HepG2 (cell line): ENCODE results near the gene SUPT6H. TPM values are rescaled to one million over a fixed set of nuclear protein-coding genes. Genes with fewer than 3 reads are reported as not detected.

Experiments used
- CC2D1A ChIP-seq: sonication (generic); formaldehyde crosslinking; IDR thresholded peaks from 2 replicates; pipeline ENCODE4 v1.8.1; 2023; ENCODE audit warnings: mild to moderate bottlenecking, missing genetic modification reagents
- CHCHD3 ChIP-seq: sonication (generic); formaldehyde crosslinking; IDR thresholded peaks from 2 replicates; pipeline ENCODE4 v1.8.0; 2022; ENCODE audit warnings: mild to moderate bottlenecking, missing genetic modification reagents, moderate library complexity
- CREB1 ChIP-seq, 2 experiments: fragments of 450-650 bp in 1 of 2; IDR thresholded peaks; 2 replicates each; pipeline ENCODE4 v1.6.1; 2016 to 2017; ENCODE audit warnings: control low read depth in 1 of 2, mild to moderate bottlenecking in 1 of 2, missing compliant biosample characterization in 1 of 2, missing genetic modification characterization in 1 of 2
- ESRRA ChIP-seq: sonication (generic); formaldehyde crosslinking; IDR thresholded peaks from 2 replicates; pipeline ENCODE4 v1.5.1; 2020; ENCODE audit warnings: mild to moderate bottlenecking, low read depth, missing genetic modification reagents
- FOXA1 ChIP-seq, 2 experiments: fragments of 450-650 bp in 1 of 2; sonication (generic) in 1 of 2; formaldehyde crosslinking in 1 of 2; IDR thresholded peaks; 2 replicates each; pipeline versions ENCODE4 v1.4.0 to v1.6.1; 2016 to 2020; ENCODE audit warnings: missing genetic modification reagents in 1 of 2
- IRX3 ChIP-seq: sonication (generic); formaldehyde crosslinking; IDR thresholded peaks from 2 replicates; pipeline ENCODE4 v1.8.1; 2023; ENCODE audit warnings: mild to moderate bottlenecking, low read depth, missing genetic modification reagents, borderline replicate concordance
- NCOR1 ChIP-seq: fragments of 200-600 bp; sonication (generic); IDR thresholded peaks from 2 replicates; pipeline ENCODE4 v1.7.0; 2017; ENCODE audit warnings: antibody characterized with exemption, low read length, borderline replicate concordance
- RFX5 ChIP-seq: IDR thresholded peaks from 2 replicates; pipeline ENCODE4 v1.6.1; 2011; ENCODE audit warnings: low read depth, low read length, improper control_type of control experiment
- RNF2 ChIP-seq: fragments of 450-650 bp; conservative IDR thresholded peaks from 2 replicates; pipeline ENCODE4 v1.6.1; 2016; ENCODE audit warnings: low read depth
- SIN3A ChIP-seq: IDR thresholded peaks from 2 replicates; pipeline ENCODE4 v1.6.1; 2011; ENCODE audit warnings: low read depth, mild to moderate bottlenecking, control low read depth, low read length, borderline replicate concordance
- TBX2 ChIP-seq: sonication (generic); formaldehyde crosslinking; IDR thresholded peaks from 2 replicates; pipeline ENCODE4 v1.5.0; 2020; ENCODE audit warnings: missing genetic modification reagents, mild to moderate bottlenecking, borderline replicate concordance
- YEATS2 ChIP-seq: sonication (generic); formaldehyde crosslinking; IDR thresholded peaks from 2 replicates; pipeline ENCODE4 v1.4.0; 2020; ENCODE audit warnings: missing genetic modification reagents, borderline replicate concordance
- ZKSCAN5 ChIP-seq: sonication (generic); formaldehyde crosslinking; IDR thresholded peaks from 2 replicates; pipeline ENCODE4 v1.5.1; 2020; ENCODE audit warnings: mild to moderate bottlenecking, missing genetic modification reagents
- ZNF101 ChIP-seq: sonication (generic); formaldehyde crosslinking; IDR thresholded peaks from 2 replicates; pipeline ENCODE4 v1.4.0; 2020; ENCODE audit warnings: mild to moderate bottlenecking, low read depth, missing genetic modification reagents, borderline replicate concordance
- ZNF331 ChIP-seq: sonication (generic); formaldehyde crosslinking; IDR thresholded peaks from 2 replicates; pipeline ENCODE4 v1.4.0; 2020; ENCODE audit warnings: missing genetic modification reagents
- ZNF333 ChIP-seq: sonication (generic); formaldehyde crosslinking; IDR thresholded peaks from 2 replicates; pipeline ENCODE4 v1.4.0; 2020; ENCODE audit warnings: mild to moderate bottlenecking, missing genetic modification reagents, borderline replicate concordance
- ZNF33B ChIP-seq: sonication (generic); formaldehyde crosslinking; IDR thresholded peaks from 2 replicates; pipeline ENCODE4 v1.5.1; 2020; ENCODE audit warnings: mild to moderate bottlenecking, missing genetic modification reagents
- ZNF44 ChIP-seq: sonication (generic); formaldehyde crosslinking; IDR thresholded peaks from 2 replicates; pipeline ENCODE4 v1.5.1; 2020; ENCODE audit warnings: mild to moderate bottlenecking, missing genetic modification reagents
- ZNF577 ChIP-seq: sonication (generic); formaldehyde crosslinking; IDR thresholded peaks from 2 replicates; pipeline ENCODE4 v1.4.0; 2020; ENCODE audit warnings: mild to moderate bottlenecking, low read depth, missing genetic modification reagents, borderline replicate concordance
- polyA plus RNA-seq, 8 experiments: library from polyadenylated mRNA; depleted of rRNA in 3 of 8; stranded (reverse) in 7 of 8; unstranded in 1 of 8; fragments of >200 nt; fragmentation: Illumina TruSeq in 4 of 8; extraction: Trizol in 4 of 8; gene quantifications; 2 replicates each; pipeline versions ENCODE4 v1.2.1 to v1.2.3, GENCODE V29; 2011 to 2016; ENCODE audit warnings: low read depth in 4 of 8, missing spikeins in 1 of 8, mixed read lengths in 1 of 8; ENCODE audit not compliant: insufficient read depth in 1 of 8
- total RNA-seq, 5 experiments: library from RNA; depleted of rRNA; stranded (reverse); fragments of >200 nt; fragmentation: Illumina TruSeq; extraction: Trizol; gene quantifications; 2 replicates each; pipeline ENCODE4 v1.2.3, GENCODE V29; 2016; ENCODE audit warnings: low read depth in 1 of 5
- TF ChIP-seq, protein P1 (sequence below): sonication (generic); formaldehyde crosslinking; IDR thresholded peaks from 2 replicates; pipeline ENCODE4 v1.5.0; 2020; ENCODE audit warnings: missing genetic modification reagents, mild to moderate bottlenecking, borderline replicate concordance
- TF ChIP-seq, protein P2 (sequence below): sonication (generic); formaldehyde crosslinking; IDR thresholded peaks from 2 replicates; pipeline ENCODE4 v1.9.0; 2022; ENCODE audit warnings: missing genetic modification reagents, mild to moderate bottlenecking, borderline replicate concordance
- TF ChIP-seq, protein P3 (sequence below), 2 experiments: sonication (generic) in 1 of 2; formaldehyde crosslinking in 1 of 2; IDR thresholded peaks; 2 replicates each; pipeline versions ENCODE4 v1.4.0 to v1.6.1; 2018 to 2020; ENCODE audit warnings: missing genetic modification reagents in 2 of 2, borderline replicate concordance in 1 of 2, low read depth in 1 of 2, mild to moderate bottlenecking in 1 of 2, missing biosample characterization in 1 of 2
- TF ChIP-seq, protein P4 (sequence below): IDR thresholded peaks from 2 replicates; pipeline ENCODE4 v1.6.1; 2018; ENCODE audit warnings: missing genetic modification reagents, mild to moderate bottlenecking, missing compliant biosample characterization

SUPT6H gene
- total and polyA plus RNA-seq, 2 of the 13 experiments (the other 11 are each of a cell fraction or from before 2014, with no cell fraction given) = 32.7 to 39.9 TPM

DNA sequence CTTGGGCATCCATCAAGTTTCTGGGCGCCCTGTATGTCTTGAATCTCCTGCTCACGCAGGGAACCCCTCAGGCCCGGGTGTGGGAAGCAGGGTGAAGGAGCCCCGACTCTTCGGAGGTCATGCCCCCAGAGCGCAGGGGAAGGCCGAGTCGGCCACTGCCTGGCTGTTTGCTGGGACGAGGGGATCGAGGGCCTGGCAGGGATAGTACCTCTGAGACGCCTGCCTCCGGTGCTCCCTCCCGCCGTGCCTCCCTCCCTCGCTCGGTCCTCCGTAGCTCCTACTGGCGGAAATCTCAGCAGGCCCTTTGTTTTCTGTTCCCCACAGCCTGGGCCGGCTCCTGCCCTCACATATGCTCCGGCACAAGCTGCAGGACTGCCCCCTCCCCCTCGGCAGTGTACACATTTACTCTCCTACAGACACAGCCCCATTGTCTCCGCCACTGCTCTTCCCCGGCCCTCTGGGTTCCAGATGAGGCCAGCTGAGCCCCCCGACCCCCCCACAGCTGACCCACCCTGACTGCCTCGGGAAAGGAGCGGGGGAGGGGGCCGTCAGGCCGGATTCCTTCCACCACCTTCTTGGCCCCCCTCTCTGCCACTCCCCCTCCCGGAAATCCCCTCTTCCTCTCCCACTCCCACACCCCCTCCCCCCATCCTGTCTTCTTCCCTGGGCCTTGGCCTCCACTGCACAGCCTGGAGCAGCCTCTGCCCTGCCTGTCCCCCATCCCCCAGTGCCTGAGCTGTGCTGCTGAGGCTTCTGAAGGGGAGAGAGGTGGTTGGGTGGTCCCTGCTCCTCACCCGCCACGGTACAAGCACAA is 83.2 kb downstream of the SUPT6H start (continued):
- TF ChIP-seq CHCHD3 (CRISPR knock-in tag) (no peak), RNF2 (no peak), ZNF577 (no peak), ZNF101 (CRISPR knock-in tag) (no peak), CREB1 (IDR thresholded peaks at IDR 0.05) (no peak), CREB1 (CRISPR knock-in tag; IDR thresholded peaks at IDR 0.05) (no peak), TBX2 (CRISPR knock-in tag) (no peak), ZNF44 (CRISPR knock-in tag) (no peak), ZNF331 (CRISPR knock-in tag) (peak; percentile 62), YEATS2 (CRISPR knock-in tag) (no peak), ZNF333 (CRISPR knock-in tag) (no peak), ZKSCAN5 (CRISPR knock-in tag) (no peak), SIN3A (0 out of 2 replicates have a peak, but pooled peaks have one; percentile 74), CC2D1A (CRISPR knock-in tag) (no peak), FOXA1 (IDR thresholded peaks at IDR 0.05) (no peak), FOXA1 (CRISPR knock-in tag; IDR thresholded peaks at IDR 0.05) (peak; percentile 86), ZNF33B (no peak), ESRRA (no peak), IRX3 (CRISPR knock-in tag) (no peak), NCOR1 (no peak), RFX5 (no peak)
- TF ChIP-seq, protein P1, sequence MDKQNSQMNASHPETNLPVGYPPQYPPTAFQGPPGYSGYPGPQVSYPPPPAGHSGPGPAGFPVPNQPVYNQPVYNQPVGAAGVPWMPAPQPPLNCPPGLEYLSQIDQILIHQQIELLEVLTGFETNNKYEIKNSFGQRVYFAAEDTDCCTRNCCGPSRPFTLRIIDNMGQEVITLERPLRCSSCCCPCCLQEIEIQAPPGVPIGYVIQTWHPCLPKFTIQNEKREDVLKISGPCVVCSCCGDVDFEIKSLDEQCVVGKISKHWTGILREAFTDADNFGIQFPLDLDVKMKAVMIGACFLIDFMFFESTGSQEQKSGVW = no peak
- TF ChIP-seq, protein P2, sequence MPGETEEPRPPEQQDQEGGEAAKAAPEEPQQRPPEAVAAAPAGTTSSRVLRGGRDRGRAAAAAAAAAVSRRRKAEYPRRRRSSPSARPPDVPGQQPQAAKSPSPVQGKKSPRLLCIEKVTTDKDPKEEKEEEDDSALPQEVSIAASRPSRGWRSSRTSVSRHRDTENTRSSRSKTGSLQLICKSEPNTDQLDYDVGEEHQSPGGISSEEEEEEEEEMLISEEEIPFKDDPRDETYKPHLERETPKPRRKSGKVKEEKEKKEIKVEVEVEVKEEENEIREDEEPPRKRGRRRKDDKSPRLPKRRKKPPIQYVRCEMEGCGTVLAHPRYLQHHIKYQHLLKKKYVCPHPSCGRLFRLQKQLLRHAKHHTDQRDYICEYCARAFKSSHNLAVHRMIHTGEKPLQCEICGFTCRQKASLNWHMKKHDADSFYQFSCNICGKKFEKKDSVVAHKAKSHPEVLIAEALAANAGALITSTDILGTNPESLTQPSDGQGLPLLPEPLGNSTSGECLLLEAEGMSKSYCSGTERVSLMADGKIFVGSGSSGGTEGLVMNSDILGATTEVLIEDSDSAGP (CRISPR knock-in tag) = peak; percentile 18; the same call in 1 of the 2 replicates
- TF ChIP-seq, protein P3, sequence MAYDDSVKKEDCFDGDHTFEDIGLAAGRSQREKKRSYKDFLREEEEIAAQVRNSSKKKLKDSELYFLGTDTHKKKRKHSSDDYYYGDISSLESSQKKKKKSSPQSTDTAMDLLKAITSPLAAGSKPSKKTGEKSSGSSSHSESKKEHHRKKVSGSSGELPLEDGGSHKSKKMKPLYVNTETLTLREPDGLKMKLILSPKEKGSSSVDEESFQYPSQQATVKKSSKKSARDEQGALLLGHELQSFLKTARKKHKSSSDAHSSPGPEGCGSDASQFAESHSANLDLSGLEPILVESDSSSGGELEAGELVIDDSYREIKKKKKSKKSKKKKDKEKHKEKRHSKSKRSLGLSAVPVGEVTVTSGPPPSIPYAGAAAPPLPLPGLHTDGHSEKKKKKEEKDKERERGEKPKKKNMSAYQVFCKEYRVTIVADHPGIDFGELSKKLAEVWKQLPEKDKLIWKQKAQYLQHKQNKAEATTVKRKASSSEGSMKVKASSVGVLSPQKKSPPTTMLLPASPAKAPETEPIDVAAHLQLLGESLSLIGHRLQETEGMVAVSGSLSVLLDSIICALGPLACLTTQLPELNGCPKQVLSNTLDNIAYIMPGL (CRISPR knock-in tag; IDR thresholded peaks at IDR 0.05; ENCODE audit: borderline replicate concordance in 1 of 2, low read depth in 1 of 2) = peak; percentile 65 to 70
- TF ChIP-seq, protein P4, sequence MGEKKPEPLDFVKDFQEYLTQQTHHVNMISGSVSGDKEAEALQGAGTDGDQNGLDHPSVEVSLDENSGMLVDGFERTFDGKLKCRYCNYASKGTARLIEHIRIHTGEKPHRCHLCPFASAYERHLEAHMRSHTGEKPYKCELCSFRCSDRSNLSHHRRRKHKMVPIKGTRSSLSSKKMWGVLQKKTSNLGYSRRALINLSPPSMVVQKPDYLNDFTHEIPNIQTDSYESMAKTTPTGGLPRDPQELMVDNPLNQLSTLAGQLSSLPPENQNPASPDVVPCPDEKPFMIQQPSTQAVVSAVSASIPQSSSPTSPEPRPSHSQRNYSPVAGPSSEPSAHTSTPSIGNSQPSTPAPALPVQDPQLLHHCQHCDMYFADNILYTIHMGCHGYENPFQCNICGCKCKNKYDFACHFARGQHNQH (CRISPR knock-in tag) = 0 out of 2 replicates have a peak, but pooled peaks have one; percentile 36
